A549 (cell line): ENCODE results near the gene STOML2. TPM values are rescaled to one million over a fixed set of nuclear protein-coding genes. Genes with fewer than 3 reads are reported as not detected.

Experiments
- ATAC-seq, 2 experiments: fragments of 200-7000 bp in 1 of 2; fragments of >200 bp in 1 of 2; cut with Nextera tagmentation in 1 of 2; cut with Tn5 transposase in 1 of 2; 3 replicates each; pipeline versions ENCODE4 v1.8.0 to v1.9.1; 2018 to 2020; ENCODE audit warnings: mild to moderate bottlenecking in 1 of 2, moderate library complexity in 1 of 2
- CTCF ChIA-PET: fragments of 300-600 bp; sonication (Branson Sonifier 250); formaldehyde crosslinking; extraction: SDS; loops from one replicate; lab custom pipeline; 2021; ENCODE audit warnings: antibody characterized with exemption, inconsistent platforms; lab: Yijun Ruan, JAX
- POLR2A ChIA-PET: fragments of 350-600 bp; formaldehyde crosslinking; extraction: SDS; loops from one replicate; lab custom pipeline; 2021; ENCODE audit warnings: antibody characterized with exemption, inconsistent platforms; lab: Yijun Ruan, JAX
- DNase-seq, 2 experiments: peaks; one replicate each; pipeline versions ENCODE4 v3.0.0 to v3.0.0-alpha.2; 2011 to 2016; ENCODE audit warnings: low read depth in 1 of 2, low spot score in 1 of 2
- FAIRE-seq: peaks from 2 replicates; lab custom pipeline; 2011; peaks lifted over from hg19 to GRCh38; lab: Jason Lieb, UNC
- H3K27ac ChIP-seq, 2 experiments: fragments of >200 bp; sonication (Bioruptor Twin); formaldehyde crosslinking; 3 replicates each; pipeline ENCODE4 v1.5.1; 2016 to 2017
- H3K4me1 ChIP-seq: fragments of >200 bp; sonication (Bioruptor Twin); formaldehyde crosslinking; 3 replicates; pipeline ENCODE4 v1.6.1; 2016
- H3K4me2 ChIP-seq: fragments of >200 bp; sonication (Bioruptor Twin); formaldehyde crosslinking; 3 replicates; pipeline ENCODE4 v1.6.1; 2016
- H3K4me3 ChIP-seq: fragments of >200 bp; sonication (Bioruptor Twin); formaldehyde crosslinking; 3 replicates; pipeline ENCODE4 v1.5.1; 2016
- H3K9me3 ChIP-seq: fragments of >200 bp; sonication (Bioruptor Twin); formaldehyde crosslinking; 3 replicates; pipeline ENCODE4 v1.6.1; 2016
- CBX2 ChIP-seq: fragments of 200-600 bp; sonication (generic); IDR thresholded peaks from 2 replicates; pipeline ENCODE4 v1.6.1; 2016; ENCODE audit warnings: low read depth, mild to moderate bottlenecking, borderline replicate concordance
- CEBPB ChIP-seq, 2 experiments: fragments of >200 bp in 1 of 2; sonication (Bioruptor Twin) in 1 of 2; formaldehyde crosslinking in 1 of 2; IDR thresholded peaks; 2 replicates each; pipeline ENCODE4 v1.6.1; 2012 to 2016
- CHD2 ChIP-seq: fragments of 150-350 bp; IDR thresholded peaks from 2 replicates; pipeline ENCODE4 v1.6.1; 2014; ENCODE audit warnings: low read length; ENCODE audit not compliant: partially characterized antibody
- CHD4 ChIP-seq: fragments of 200-600 bp; sonication (generic); IDR thresholded peaks from 2 replicates; pipeline ENCODE4 v1.6.1; 2016; ENCODE audit warnings: antibody characterized with exemption, mild to moderate bottlenecking, borderline replicate concordance
- EHMT2 ChIP-seq: fragments of 200-600 bp; sonication (generic); IDR thresholded peaks from 2 replicates; pipeline ENCODE4 v1.6.1; 2016; ENCODE audit warnings: antibody characterized with exemption, low read depth, mild to moderate bottlenecking, moderate library complexity
- EP300 ChIP-seq, 2 experiments: fragments of >200 bp; sonication (Bioruptor Twin); formaldehyde crosslinking; IDR thresholded peaks; 2 replicates in 1 of 2; 3 replicates in 1 of 2; pipeline ENCODE4 v1.6.1; 2016 to 2017
- FOXS1 ChIP-seq: fragments of 250-450 bp; sonication (Bioruptor Pico); IDR thresholded peaks from 2 replicates; pipeline ENCODE4 v1.5.0; 2020; ENCODE audit warnings: mild to moderate bottlenecking, moderate library complexity
- HOXB13 ChIP-seq: fragments of 250-450 bp; sonication (Bioruptor Pico); IDR thresholded peaks from 2 replicates; pipeline ENCODE4 v1.5.0; 2020; ENCODE audit warnings: low read depth, mild to moderate bottlenecking, moderate library complexity
- KDM5A ChIP-seq: fragments of 200-600 bp; sonication (generic); IDR thresholded peaks from 2 replicates; pipeline ENCODE4 v1.6.1; 2016; ENCODE audit warnings: antibody characterized with exemption, mild to moderate bottlenecking
- MYC ChIP-seq: IDR thresholded peaks from 2 replicates; pipeline ENCODE4 v1.6.1; 2012; ENCODE audit warnings: mild to moderate bottlenecking, inconsistent platforms, low read length, improper control_type of control experiment, borderline replicate concordance
- NFE2L2 ChIP-seq: fragments of 150-350 bp; conservative IDR thresholded peaks from 2 replicates; pipeline ENCODE4 v1.6.1; 2014; ENCODE audit warnings: low read length
- NR3C1 ChIP-seq: fragments of >200 bp; sonication (Bioruptor Twin); formaldehyde crosslinking; IDR thresholded peaks from 3 replicates; pipeline ENCODE4 v1.6.1; 2017
- PHF8 ChIP-seq: fragments of 200-600 bp; sonication (generic); IDR thresholded peaks from 2 replicates; pipeline ENCODE4 v1.6.1; 2016; ENCODE audit warnings: low read depth, mild to moderate bottlenecking, antibody characterized with exemption, moderate library complexity, borderline replicate concordance
- POLR2A ChIP-seq: IDR thresholded peaks from 2 replicates; pipeline ENCODE4 v1.6.1; 2012; ENCODE audit warnings: mild to moderate bottlenecking, low read length
- POLR2AphosphoS2 ChIP-seq: conservative IDR thresholded peaks from 2 replicates; pipeline ENCODE4 v1.6.1; 2012; ENCODE audit warnings: low read length, improper control_type of control experiment, inconsistent platforms
- RAD21 ChIP-seq, 2 experiments: fragments of >200 bp in 1 of 2; sonication (Bioruptor Twin) in 1 of 2; formaldehyde crosslinking in 1 of 2; IDR thresholded peaks in 1 of 2; conservative IDR thresholded peaks in 1 of 2; 2 replicates in 1 of 2; 3 replicates in 1 of 2; pipeline ENCODE4 v1.6.1; 2012 to 2018; ENCODE audit warnings: inconsistent platforms in 1 of 2
- RARB ChIP-seq: fragments of 250-450 bp; sonication (Bioruptor Pico); IDR thresholded peaks from 2 replicates; pipeline ENCODE4 v1.8.0; 2021; ENCODE audit warnings: mild to moderate bottlenecking, moderate library complexity
- RCOR1 ChIP-seq: fragments of 150-350 bp; IDR thresholded peaks from 2 replicates; pipeline ENCODE4 v1.6.1; 2014; ENCODE audit warnings: antibody characterized with exemption, low read length, low read depth
- RFX5 ChIP-seq: fragments of 450-650 bp; IDR thresholded peaks from 2 replicates; pipeline ENCODE4 v1.7.1; 2014; ENCODE audit warnings: antibody characterized with exemption, mild to moderate bottlenecking, moderate library complexity
- RNF2 ChIP-seq: fragments of 200-600 bp; sonication (generic); IDR thresholded peaks from 2 replicates; pipeline ENCODE4 v1.6.1; 2016; ENCODE audit warnings: low read depth, mild to moderate bottlenecking, antibody characterized with exemption, moderate library complexity, borderline replicate concordance
- SMC3 ChIP-seq: fragments of >200 bp; sonication (Bioruptor Twin); formaldehyde crosslinking; IDR thresholded peaks from 3 replicates; pipeline ENCODE4 v1.6.1; 2018; ENCODE audit warnings: inconsistent platforms
- TP53 ChIP-seq: fragments of 250-450 bp; sonication (Bioruptor Pico); IDR thresholded peaks from 2 replicates; pipeline ENCODE4 v1.5.0; 2021; ENCODE audit warnings: mild to moderate bottlenecking, moderate library complexity
- ZC3H11A ChIP-seq: fragments of 450-650 bp; IDR thresholded peaks from 2 replicates; pipeline ENCODE4 v1.6.1; 2014; ENCODE audit warnings: antibody characterized with exemption, mild to moderate bottlenecking
- ZFP36 ChIP-seq: fragments of 450-650 bp; IDR thresholded peaks from 2 replicates; pipeline ENCODE4 v1.6.1; 2014; ENCODE audit warnings: borderline replicate concordance; ENCODE audit not compliant: partially characterized antibody
- WGBS: methylation state at CpG from one replicate; pipeline ENCODE4 v1.1.6; 2017; ENCODE audit errors: missing lambda C conversion rate; 5-methylcytosine and 5-hydroxymethylcytosine counted together
- polyA plus RNA-seq, 4 experiments: library from polyadenylated mRNA; depleted of rRNA in 3 of 4; stranded (reverse); fragments of >200 nt; fragmentation: RNase III in 1 of 4; extraction: RNeasy Plus Mini Kit Qiagen cat#74134 plus additional on column Dnase treatment in 1 of 4; gene quantifications; 2 replicates in 3 of 4; 3 replicates in 1 of 4; pipeline ENCODE4 v1.2.3, GENCODE V29; 2011 to 2017
- TF ChIP-seq, protein P1 (sequence below): fragments of >200 bp; sonication (Bioruptor Twin); formaldehyde crosslinking; IDR thresholded peaks from 3 replicates; pipeline ENCODE4 v1.5.1; 2016

STOML2 gene
- polyA plus RNA-seq, 2 of the 4 experiments (the other 2 are of a cell fraction): 189 to 196 TPM

GRCh38 chr9:35105126-35105525 is 2.2 kb upstream of the STOML2 start:
- no peak for FAIRE-seq
- TF ChIP-seq RFX5: no peak
- no peak for TF ChIP-seq RCOR1
- TF ChIP-seq POLR2AphosphoS2: no peak
- no peak for TF ChIP-seq NR3C1
- TF ChIP-seq SMC3: no peak
- TF ChIP-seq CEBPB (IDR thresholded peaks at IDR 0.05): no peak
- no peak for TF ChIP-seq RARB (CRISPR knock-in tag)
- TF ChIP-seq CHD2: no peak
- no peak for TF ChIP-seq TP53 (CRISPR knock-in tag)
- no peak for TF ChIP-seq EP300 (IDR thresholded peaks at IDR 0.05)
- no peak for TF ChIP-seq EHMT2
- no peak for TF ChIP-seq MYC
- TF ChIP-seq RAD21 (conservative IDR thresholded peaks at IDR 0.05 in 1 of 2, IDR thresholded peaks at IDR 0.05 in 1 of 2): no peak
- TF ChIP-seq KDM5A: no peak
- ChIA-PET POLR2A (no interaction called here), CTCF (interaction anchor here (2.0 to 15.8 kb wide), 4 partner anchors 9 to 26 kb away, joined by 6 to 110 read pairs (median 10); partner anchors contain the start of genes ATOSB, FANCG and PIGO)
- 91% methylated on average over 12 of the region's 12 CpGs for WGBS
- no peaks in the 10 kb centered on the region for H3K9me3 ChIP-seq
- ATAC-seq: no peak
- H3K4me3 ChIP-seq: no peak overlapping the region
- no peak for DNase-seq
- H3K27ac ChIP-seq: no peak overlapping the region
- H3K4me1 ChIP-seq: peaks cover 22% of the 10 kb centered on the region
- H3K4me2 ChIP-seq: no peak overlapping the region

GRCh38 chr9:35104586-35104985 is 1.7 kb upstream of the STOML2 start:
- DNase-seq: no peak
- Histone ChIP-seq H3K9me3 (no peaks in the 10 kb centered on the region), H3K4me2 (no peak overlapping the region), H3K4me3 (no peak overlapping the region)
- no peak for FAIRE-seq
- POLR2A ChIA-PET: no interaction called here
- CTCF ChIA-PET: interaction anchor here (2.0 to 15.8 kb wide), 4 partner anchors 9 to 25 kb away, joined by 6 to 110 read pairs (median 10); partner anchors contain the start of genes ATOSB, FANCG and PIGO
- ATAC-seq: no peak
- TF ChIP-seq CBX2 (no peak), PHF8 (no peak), ZFP36 (no peak), EP300 (IDR thresholded peaks at IDR 0.05) (no peak), CHD4 (no peak), FOXS1 (CRISPR knock-in tag) (no peak), HOXB13 (no peak), RFX5 (no peak), NFE2L2 (no peak), TP53 (CRISPR knock-in tag) (no peak), POLR2A (no peak), RNF2 (no peak), ZC3H11A (no peak)
- TF ChIP-seq, protein P1, sequence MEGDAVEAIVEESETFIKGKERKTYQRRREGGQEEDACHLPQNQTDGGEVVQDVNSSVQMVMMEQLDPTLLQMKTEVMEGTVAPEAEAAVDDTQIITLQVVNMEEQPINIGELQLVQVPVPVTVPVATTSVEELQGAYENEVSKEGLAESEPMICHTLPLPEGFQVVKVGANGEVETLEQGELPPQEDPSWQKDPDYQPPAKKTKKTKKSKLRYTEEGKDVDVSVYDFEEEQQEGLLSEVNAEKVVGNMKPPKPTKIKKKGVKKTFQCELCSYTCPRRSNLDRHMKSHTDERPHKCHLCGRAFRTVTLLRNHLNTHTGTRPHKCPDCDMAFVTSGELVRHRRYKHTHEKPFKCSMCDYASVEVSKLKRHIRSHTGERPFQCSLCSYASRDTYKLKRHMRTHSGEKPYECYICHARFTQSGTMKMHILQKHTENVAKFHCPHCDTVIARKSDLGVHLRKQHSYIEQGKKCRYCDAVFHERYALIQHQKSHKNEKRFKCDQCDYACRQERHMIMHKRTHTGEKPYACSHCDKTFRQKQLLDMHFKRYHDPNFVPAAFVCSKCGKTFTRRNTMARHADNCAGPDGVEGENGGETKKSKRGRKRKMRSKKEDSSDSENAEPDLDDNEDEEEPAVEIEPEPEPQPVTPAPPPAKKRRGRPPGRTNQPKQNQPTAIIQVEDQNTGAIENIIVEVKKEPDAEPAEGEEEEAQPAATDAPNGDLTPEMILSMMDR: no peak
- TF ChIP-seq, all 56 proteins: peak for 0
- Histone ChIP-seq H3K27ac (no peak overlapping the region), H3K4me1 (peaks cover 17% of the 10 kb centered on the region)
- WGBS: 83% methylated on average over 4 of the region's 4 CpGs
